MM.1S (cell line): ENCODE data around the gene RFX7.

Experiments
- DNase-seq: peaks from one replicate; pipeline ENCODE4 v3.0.0-alpha.2; 2015
- H2AFZ ChIP-seq: fragments of 300-600 bp; sonication (generic); 2 replicates; pipeline ENCODE4 v1.6.0; 2016; ENCODE audit warnings: antibody characterized with exemption, low read length
- H3F3A ChIP-seq: fragments of 300-600 bp; sonication (generic); 2 replicates; pipeline ENCODE4 v1.6.1; 2016; ENCODE audit warnings: mild to moderate bottlenecking, antibody characterized with exemption, low read length, moderate library complexity, mixed read lengths; ENCODE audit not compliant: insufficient read depth
- H3K27ac ChIP-seq: fragments of 300-600 bp; sonication (generic); 2 replicates; pipeline ENCODE4 v1.5.1; 2016; ENCODE audit warnings: mild to moderate bottlenecking, low read length
- H3K27me3 ChIP-seq: fragments of 300-600 bp; sonication (generic); replicated peaks from 2 replicates; pipeline ENCODE4 v1.6.0; 2016; ENCODE audit warnings: low read length; ENCODE audit not compliant: insufficient read depth
- H3K36me3 ChIP-seq: fragments of 300-600 bp; sonication (generic); replicated peaks from 2 replicates; pipeline ENCODE4 v1.6.1; 2016; ENCODE audit warnings: mild to moderate bottlenecking, low read length, mixed read lengths; ENCODE audit not compliant: insufficient read depth
- H3K4me1 ChIP-seq: fragments of 300-600 bp; sonication (generic); 2 replicates; pipeline ENCODE4 v1.6.1; 2016; ENCODE audit warnings: low read length, mixed read lengths
- H3K4me2 ChIP-seq: fragments of 300-600 bp; sonication (generic); 2 replicates; pipeline ENCODE4 v1.6.0; 2016; ENCODE audit warnings: low read depth, low read length
- H3K4me3 ChIP-seq: fragments of 300-600 bp; sonication (generic); 2 replicates; pipeline ENCODE4 v1.5.1; 2016; ENCODE audit warnings: low read length, mixed read lengths
- H3K79me2 ChIP-seq: fragments of 300-600 bp; sonication (generic); 2 replicates; pipeline ENCODE4 v1.6.1; 2016; ENCODE audit warnings: mixed run types, low read length, mixed read lengths
- H3K9ac ChIP-seq: fragments of 300-600 bp; sonication (generic); 2 replicates; pipeline ENCODE4 v1.6.1; 2016; ENCODE audit warnings: low read length, mixed read lengths
- H3K9me2 ChIP-seq: fragments of 300-600 bp; sonication (generic); replicated peaks from 2 replicates; pipeline ENCODE4 v1.6.1; 2016; ENCODE audit warnings: mild to moderate bottlenecking, low read length, mixed read lengths; ENCODE audit not compliant: insufficient read depth
- H3K9me3 ChIP-seq: fragments of 300-600 bp; sonication (generic); replicated peaks from 2 replicates; pipeline ENCODE4 v1.6.1; 2016; ENCODE audit warnings: mild to moderate bottlenecking, low read length, mixed read lengths; ENCODE audit not compliant: insufficient read depth
- H4K20me1 ChIP-seq: fragments of 300-600 bp; sonication (generic); 2 replicates; pipeline ENCODE4 v1.6.1; 2016; ENCODE audit warnings: mild to moderate bottlenecking, low read length, moderate library complexity, mixed read lengths; ENCODE audit not compliant: insufficient read depth
- CTCF ChIP-seq: fragments of 300-600 bp; sonication (generic); IDR thresholded peaks from 2 replicates; pipeline ENCODE4 v1.5.1; 2016; ENCODE audit warnings: antibody characterized with exemption, low read length, mixed read lengths
- EZH2 ChIP-seq: fragments of 300-600 bp; sonication (generic); optimal IDR thresholded peaks from 2 replicates; pipeline ENCODE3; 2017; ENCODE audit warnings: low read depth, mild to moderate bottlenecking, antibody characterized with exemption, low read length, mixed read lengths
- EZH2phosphoT487 ChIP-seq: fragments of 300-600 bp; sonication (generic); IDR thresholded peaks from 2 replicates; pipeline ENCODE4 v1.6.1; 2018; ENCODE audit warnings: antibody characterized with exemption, low read length

Gene RFX7

DNA sequence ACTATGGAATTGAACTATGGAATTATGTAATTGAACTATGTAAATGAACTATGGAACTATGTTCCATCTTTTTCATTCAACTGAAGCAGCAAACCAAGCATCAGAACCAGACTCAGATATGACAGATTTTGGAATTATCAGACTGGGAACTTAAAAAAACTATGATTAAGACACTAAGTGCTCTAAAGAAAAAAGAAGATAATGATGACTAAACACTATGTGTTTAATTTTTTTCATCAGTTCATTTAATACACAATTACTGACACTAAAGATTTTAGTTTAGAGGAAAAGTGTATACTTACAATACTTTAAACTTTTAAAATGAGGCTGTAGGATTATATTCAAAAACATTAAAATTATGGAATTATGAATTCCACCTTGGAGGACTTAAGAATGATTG is 15.3 kb downstream of the RFX7 start:
- no peak overlapping the region for H3K4me2 ChIP-seq
- no peaks in the 10 kb centered on the region for H3K27me3 ChIP-seq
- no peaks in the 10 kb centered on the region for H3F3A ChIP-seq
- no peaks in the 10 kb centered on the region for H4K20me1 ChIP-seq
- H3K9me2 ChIP-seq, result no peaks in the 10 kb centered on the region
- DNase-seq, result no peak
- H3K4me1 ChIP-seq, result no peaks in the 10 kb centered on the region
- H3K79me2 ChIP-seq, result peaks cover 76% of the 10 kb centered on the region
- H3K36me3 ChIP-seq, result 0 out of 2 replicates have a peak, but pooled peaks cover 3% of the 10 kb centered on the region
- no peaks in the 10 kb centered on the region; the same call in 1 of the 2 replicates for H3K9me3 ChIP-seq
- H3K27ac ChIP-seq, result no peak overlapping the region
- no peak for TF ChIP-seq CTCF
- TF ChIP-seq EZH2phosphoT487, result no peak
- no peak for TF ChIP-seq EZH2
- no peak overlapping the region for H3K9ac ChIP-seq
- no peak overlapping the region for H2AFZ ChIP-seq
- no peak overlapping the region for H3K4me3 ChIP-seq

- Histone ChIP-seq H3K4me1 (no peaks in the 10 kb centered on the region), H3F3A (no peaks in the 10 kb centered on the region), H3K4me3 (no peak overlapping the region), H3K36me3 (0 out of 2 replicates have a peak, but pooled peaks cover 6% of the 10 kb centered on the region), H3K79me2 (peaks cover 76% of the 10 kb centered on the region), H3K9ac (no peak overlapping the region), H2AFZ (no peak overlapping the region), H3K9me2 (no peaks in the 10 kb centered on the region), H3K4me2 (no peak overlapping the region), H3K27ac (no peak overlapping the region), H4K20me1 (no peaks in the 10 kb centered on the region), H3K27me3 (no peaks in the 10 kb centered on the region), H3K9me3 (no peaks in the 10 kb centered on the region; the same call in 1 of the 2 replicates)
- TF ChIP-seq CTCF (no peak), EZH2 (no peak), EZH2phosphoT487 (no peak)
- no peak for DNase-seq
Measured at GRCh38 chr15:56227780-56228179, 15.9 kb downstream of the RFX7 start.

DNA sequence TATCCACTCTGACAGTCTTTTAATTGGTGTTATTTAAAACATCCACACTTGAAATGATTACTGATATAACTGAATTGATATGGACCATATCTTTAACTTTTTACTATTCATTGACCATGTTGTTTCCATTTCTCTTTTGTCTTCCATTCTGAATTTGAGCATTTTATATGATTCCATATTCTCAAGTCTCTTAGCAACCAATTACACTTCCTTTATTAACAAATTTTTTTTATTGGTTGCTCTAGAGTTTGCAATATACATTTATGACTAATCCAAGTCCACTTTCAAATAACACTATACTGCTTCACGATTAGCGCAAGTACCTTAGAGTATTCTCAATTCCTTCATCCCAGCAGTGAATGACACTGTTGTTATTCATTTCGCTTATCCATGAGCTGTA is 16.4 kb downstream of the RFX7 start:
- H3K4me3 ChIP-seq, result no peak overlapping the region
- no peaks in the 10 kb centered on the region for H3K4me1 ChIP-seq
- no peak overlapping the region for H3K4me2 ChIP-seq
- no peak for TF ChIP-seq CTCF
- TF ChIP-seq EZH2phosphoT487, result no peak
- no peak for TF ChIP-seq EZH2
- H2AFZ ChIP-seq, result no peak overlapping the region
- DNase-seq, result no peak
- peaks cover 75% of the 10 kb centered on the region for H3K79me2 ChIP-seq
- H3K9me3 ChIP-seq, result no peaks in the 10 kb centered on the region; the same call in 1 of the 2 replicates
- no peaks in the 10 kb centered on the region for H3F3A ChIP-seq
- H3K9me2 ChIP-seq, result no peaks in the 10 kb centered on the region
- no peaks in the 10 kb centered on the region for H3K27me3 ChIP-seq
- no peak overlapping the region for H3K9ac ChIP-seq
- H3K36me3 ChIP-seq, result 0 out of 2 replicates have a peak, but pooled peaks cover 6% of the 10 kb centered on the region
- H3K27ac ChIP-seq, result no peak overlapping the region
- no peaks in the 10 kb centered on the region for H4K20me1 ChIP-seq
